ENCODE measurements around the gene MROH7. TPM values are rescaled to one million over a fixed set of nuclear protein-coding genes. Genes with fewer than 3 reads are reported as not detected.

Gene MROH7
- total RNA-seq, 1 donor from 2014 or later: not detected

- TF ChIP-seq CTCF (IDR thresholded peaks at IDR 0.05): no peak
- Mint-ChIP-seq H3K4me3 (no peak overlapping the region), H3K4me1 (peaks cover 3% of the 10 kb centered on the region), H3K9me3 (no peaks in the 10 kb centered on the region), H3K27ac (no peak overlapping the region), H3K27me3 (peaks cover 2% of the 10 kb centered on the region), H3K36me3 (ENCODE audit: low read depth) (no peaks in the 10 kb centered on the region)
- ChIA-PET POLR2A (no interaction called here), CTCF (no interaction called here)
- ATAC-seq (ENCODE audit: low read depth) (no peak), DNase-seq (no peak)
- intact Hi-C loops (cut with micrococcal nuclease): no loop called here
These were observed 33.6 kb upstream of the MROH7 start for GRCh38 chr1:54607821-54608565.

- POLR2A ChIA-PET: no interaction called here
These were observed 32.9 kb upstream of the MROH7 start for GRCh38 chr1:54608566-54609230.

DNA sequence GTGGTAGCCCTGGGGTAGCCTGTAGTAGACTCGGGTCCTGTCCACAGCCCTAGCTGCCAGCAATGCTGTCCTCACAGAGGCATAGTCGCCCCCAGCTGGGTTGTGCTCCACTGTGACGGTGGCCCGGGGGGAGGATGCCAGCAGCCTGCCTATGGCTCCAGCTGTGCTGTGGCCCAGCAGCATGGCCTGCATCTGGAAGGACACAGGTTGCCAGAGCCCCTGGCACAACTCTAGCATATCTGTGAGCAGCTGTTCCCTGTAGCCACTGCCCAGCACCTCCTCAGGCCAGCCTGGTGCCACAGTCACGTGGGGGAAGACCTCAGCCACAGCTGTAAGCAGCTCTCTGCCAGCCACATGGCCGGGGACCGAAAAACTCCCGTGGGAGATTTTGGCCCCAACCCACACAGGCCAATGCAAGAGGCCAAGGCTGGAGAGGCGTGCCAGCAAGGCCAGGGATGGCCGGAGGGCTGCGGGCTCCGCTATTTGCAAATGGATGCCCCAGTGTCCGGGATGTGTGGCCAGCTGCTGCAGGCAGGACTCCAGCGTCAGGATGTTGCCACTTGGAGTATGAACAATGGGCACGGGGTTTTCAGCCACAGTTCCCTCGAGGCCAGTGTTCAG, 32.2 kb upstream of the MROH7 start:
- DNase-seq: no peak
- H3K9me3 Mint-ChIP-seq: no peaks in the 10 kb centered on the region

More at GRCh38 chr1:54608566-54609230, 32.9 kb upstream of the MROH7 start:
- Mint-ChIP-seq H3K4me3 (no peak overlapping the region), H3K9me3 (no peaks in the 10 kb centered on the region), H3K4me1 (peaks cover 3% of the 10 kb centered on the region), H3K27me3 (peaks cover 2% of the 10 kb centered on the region), H3K36me3 (ENCODE audit: low read depth) (no peaks in the 10 kb centered on the region), H3K27ac (no peak overlapping the region)
- intact Hi-C loops (cut with micrococcal nuclease): no loop called here
- TF ChIP-seq CTCF (IDR thresholded peaks at IDR 0.05): no peak
- CTCF ChIA-PET: no interaction called here
- ATAC-seq (ENCODE audit: low read depth) (no peak), DNase-seq (no peak)

DNA sequence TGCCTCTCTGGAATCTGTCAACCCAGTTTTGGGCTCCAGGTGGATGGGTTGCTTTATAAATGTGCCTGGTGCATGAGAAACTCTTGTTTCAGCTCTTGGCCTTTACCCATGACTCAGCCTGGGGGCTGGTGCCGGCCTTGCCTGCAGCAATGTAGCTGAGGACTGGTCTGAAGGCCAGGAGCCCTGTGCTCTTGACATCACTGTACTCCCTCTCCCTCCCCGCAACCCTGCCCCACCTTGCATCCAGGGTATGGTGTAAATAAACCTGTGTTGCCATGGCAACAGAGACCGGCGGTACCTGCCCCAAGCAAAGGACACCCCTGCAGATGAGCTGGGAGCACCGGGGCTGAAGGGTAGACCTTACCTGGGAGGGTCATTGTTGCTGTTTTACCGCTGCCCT, 31.5 kb upstream of the MROH7 start:
- Mint-ChIP-seq H3K4me1 (no peaks in the 10 kb centered on the region), H3K4me3 (no peak overlapping the region), H3K9me3 (no peaks in the 10 kb centered on the region), H3K27ac (no peak overlapping the region), H3K27me3 (peaks cover 2% of the 10 kb centered on the region), H3K36me3 (ENCODE audit: low read depth) (no peaks in the 10 kb centered on the region)
- ChIA-PET POLR2A (no interaction called here), CTCF (no interaction called here)
- no peak for TF ChIP-seq CTCF (IDR thresholded peaks at IDR 0.05)
- DNase-seq (no peak), ATAC-seq (ENCODE audit: low read depth) (no peak)
- intact Hi-C loops (cut with micrococcal nuclease): no loop called here

More for the DNA sequence above, 32.2 kb upstream of the MROH7 start:
- ChIA-PET POLR2A (no interaction called here), CTCF (no interaction called here)
- peaks cover 2% of the 10 kb centered on the region for H3K27me3 Mint-ChIP-seq
- no peaks in the 10 kb centered on the region for H3K36me3 Mint-ChIP-seq (ENCODE audit: low read depth)
- intact Hi-C loops (cut with micrococcal nuclease): no loop called here
- H3K4me1 Mint-ChIP-seq: peaks cover 3% of the 10 kb centered on the region
- TF ChIP-seq CTCF (IDR thresholded peaks at IDR 0.05): no peak
- H3K27ac Mint-ChIP-seq: no peak overlapping the region
- no peak for ATAC-seq (ENCODE audit: low read depth)
- H3K4me3 Mint-ChIP-seq: no peak overlapping the region

All from activated B cell treated with CpG ODN at 0.5 μM for 24 hours (primary cell).